ENCODE measurements around the gene MALRD1.

MALRD1 gene

GRCh38 chr10:19713159-19713558 lies 664.6 kb downstream of the MALRD1 start:
- no peak overlapping the region for H3K4me2 ChIP-seq
- no peak overlapping the region for H3K27ac ChIP-seq
- TF ChIP-seq Cebpa-rat (IDR thresholded peaks at IDR 0.05) = no peak
- H3K36me3 ChIP-seq = peaks cover 0 to 4% (median 0%) of the 10 kb centered on the region in 11 experiments; a peak in 1 of 22 replicates
- no peak overlapping the region for H3K4me3 ChIP-seq
- H3K9ac ChIP-seq = no peak overlapping the region
- H4K20me1 ChIP-seq = no peaks in the 10 kb centered on the region
- no peaks in the 10 kb centered on the region for H3K27me3 ChIP-seq
- no peaks in the 10 kb centered on the region for H3K4me1 ChIP-seq
- H3K9me3 ChIP-seq (replicated peaks in 1 of 11) = peaks cover 14 to 48% (median 20%) of the 10 kb centered on the region in 11 experiments

- Histone ChIP-seq H3K27ac (no peak overlapping the region), H3K36me3 (peaks cover 0 to 4% (median 0%) of the 10 kb centered on the region in 11 experiments; a peak in 1 of 22 replicates), H3K4me3 (no peak overlapping the region), H3K9ac (no peak overlapping the region), H3K4me1 (peaks cover 0 to 7% (median 0%) of the 10 kb centered on the region in 10 experiments; a peak in 1 of 20 replicates), H3K27me3 (no peaks in the 10 kb centered on the region), H3K4me2 (no peak overlapping the region), H4K20me1 (no peaks in the 10 kb centered on the region), H3K9me3 (replicated peaks in 1 of 11) (peaks cover 14 to 52% (median 20%) of the 10 kb centered on the region in 11 experiments)
- no peak for TF ChIP-seq Cebpa-rat (IDR thresholded peaks at IDR 0.05)
These were observed 665.4 kb downstream of the MALRD1 start for GRCh38 chr10:19713800-19714525.

GRCh38 chr10:19719284-19719683 lies 670.7 kb downstream of the MALRD1 start:
- no peaks in the 10 kb centered on the region for H4K20me1 ChIP-seq
- H3K36me3 ChIP-seq = no peaks in the 10 kb centered on the region
- no peak for TF ChIP-seq Cebpa-rat (IDR thresholded peaks at IDR 0.05)
- peaks cover 4 to 20% (median 6%) of the 10 kb centered on the region in 10 experiments; a peak in 16 of 20 replicates for H3K4me1 ChIP-seq
- H3K4me3 ChIP-seq = no peak overlapping the region; a peak in 1 of 20 replicates
- H3K4me2 ChIP-seq = peak overlapping the region; percentile 3 to 75 (median 38); a peak in 12 of 22 replicates
- H3K27me3 ChIP-seq = no peaks in the 10 kb centered on the region
- H3K27ac ChIP-seq = peak overlapping the region in 3 of 11 experiments; percentile 7 to 29 (median 9); a peak in 3 of 22 replicates
- no peak overlapping the region for H3K9ac ChIP-seq
- peaks cover 0 to 16% (median 0%) of the 10 kb centered on the region in 11 experiments; a peak in 4 of 22 replicates for H3K9me3 ChIP-seq (replicated peaks in 1 of 11)

- Histone ChIP-seq H4K20me1 (no peaks in the 10 kb centered on the region), H3K4me2 (peak overlapping the region in 2 of 11 experiments; percentile 2 to 24; a peak in 1 of 22 replicates), H3K4me3 (no peak overlapping the region), H3K9ac (no peak overlapping the region), H3K27ac (no peak overlapping the region), H3K36me3 (no peaks in the 10 kb centered on the region), H3K9me3 (replicated peaks in 1 of 11) (peaks cover 0 to 9% (median 4%) of the 10 kb centered on the region in 11 experiments; a peak in 6 of 22 replicates), H3K27me3 (no peaks in the 10 kb centered on the region), H3K4me1 (peaks cover 11 to 21% (median 16%) of the 10 kb centered on the region in 10 experiments)
- TF ChIP-seq Cebpa-rat (IDR thresholded peaks at IDR 0.05) = no peak
These were observed 675.7 kb downstream of the MALRD1 start for GRCh38 chr10:19724287-19724686.

GRCh38 chr10:19728376-19728775 lies 679.8 kb downstream of the MALRD1 start:
- Histone ChIP-seq H3K36me3 (no peaks in the 10 kb centered on the region), H3K27me3 (no peaks in the 10 kb centered on the region), H4K20me1 (no peaks in the 10 kb centered on the region), H3K27ac (no peak overlapping the region; a peak in 1 of 22 replicates), H3K4me2 (peak overlapping the region; percentile 11 to 62 (median 35); a peak in 19 of 22 replicates), H3K9me3 (replicated peaks in 1 of 11) (peaks cover 0 to 9% (median 4%) of the 10 kb centered on the region in 11 experiments; a peak in 5 of 22 replicates), H3K4me1 (peaks cover 7 to 13% (median 11%) of the 10 kb centered on the region in 10 experiments; a peak in 19 of 20 replicates), H3K4me3 (no peak overlapping the region), H3K9ac (no peak overlapping the region)
- TF ChIP-seq Cebpa-rat (IDR thresholded peaks at IDR 0.05) = no peak

GRCh38 chr10:19728964-19729363 lies 680.4 kb downstream of the MALRD1 start:
- Histone ChIP-seq H4K20me1 (no peaks in the 10 kb centered on the region), H3K9ac (no peak overlapping the region), H3K27ac (no peak overlapping the region), H3K4me3 (no peak overlapping the region), H3K27me3 (no peaks in the 10 kb centered on the region), H3K4me2 (peak overlapping the region in 8 of 11 experiments; percentile 11 to 53 (median 34); a peak in 10 of 22 replicates), H3K4me1 (peaks cover 7 to 13% (median 11%) of the 10 kb centered on the region in 10 experiments; a peak in 19 of 20 replicates), H3K36me3 (no peaks in the 10 kb centered on the region), H3K9me3 (replicated peaks in 1 of 11) (peaks cover 0 to 9% (median 4%) of the 10 kb centered on the region in 11 experiments; a peak in 5 of 22 replicates)
- TF ChIP-seq Cebpa-rat (IDR thresholded peaks at IDR 0.05) = no peak

- Histone ChIP-seq H3K27me3 (no peaks in the 10 kb centered on the region), H3K9me3 (replicated peaks in 1 of 11) (peaks cover 0 to 6% (median 1%) of the 10 kb centered on the region in 11 experiments; a peak in 4 of 22 replicates), H3K4me2 (no peak overlapping the region), H3K4me1 (peaks cover 7 to 13% (median 11%) of the 10 kb centered on the region in 10 experiments; a peak in 19 of 20 replicates), H4K20me1 (no peaks in the 10 kb centered on the region), H3K4me3 (no peak overlapping the region), H3K9ac (no peak overlapping the region), H3K27ac (no peak overlapping the region), H3K36me3 (no peaks in the 10 kb centered on the region)
- no peak for TF ChIP-seq Cebpa-rat (IDR thresholded peaks at IDR 0.05)
These were observed 681.7 kb downstream of the MALRD1 start for GRCh38 chr10:19730167-19730906.

- Histone ChIP-seq H3K9ac (no peak overlapping the region), H3K27ac (no peak overlapping the region), H3K4me2 (no peak overlapping the region), H3K4me1 (peaks cover 7 to 13% (median 11%) of the 10 kb centered on the region in 10 experiments; a peak in 19 of 20 replicates), H4K20me1 (no peaks in the 10 kb centered on the region), H3K9me3 (replicated peaks in 1 of 11) (peaks cover 0 to under 1% (median 0%) of the 10 kb centered on the region in 11 experiments; a peak in 2 of 22 replicates), H3K36me3 (no peaks in the 10 kb centered on the region), H3K27me3 (no peaks in the 10 kb centered on the region), H3K4me3 (no peak overlapping the region)
- TF ChIP-seq Cebpa-rat (IDR thresholded peaks at IDR 0.05) = no peak
These were observed 682.3 kb downstream of the MALRD1 start for GRCh38 chr10:19730907-19731217.

GRCh38 chr10:19731560-19731959 lies 683.0 kb downstream of the MALRD1 start:
- no peak for TF ChIP-seq Cebpa-rat (IDR thresholded peaks at IDR 0.05)
- Histone ChIP-seq H3K36me3 (no peaks in the 10 kb centered on the region), H3K27ac (no peak overlapping the region), H3K4me3 (no peak overlapping the region), H3K27me3 (no peaks in the 10 kb centered on the region), H3K4me1 (peaks cover 7 to 13% (median 11%) of the 10 kb centered on the region in 10 experiments; a peak in 19 of 20 replicates), H3K9ac (no peak overlapping the region), H3K4me2 (no peak overlapping the region), H3K9me3 (replicated peaks in 1 of 11) (0 out of 22 replicates have a peak, but pooled peaks cover 0 to 4% (median 0%) of the 10 kb centered on the region in 11 experiments), H4K20me1 (no peaks in the 10 kb centered on the region)

All from BLaER1 treated with 17β-estradiol and CSF1 and Interleukin-3, amounts not matched to agents 10 nM and 100 nM (cell line).